ENCODE measurements around the gene CNPY2. TPM values are rescaled to one million over a fixed set of nuclear protein-coding genes. Genes with fewer than 3 reads are reported as not detected.

The CNPY2 gene
- total and polyA plus RNA-seq, 2 of the 13 experiments (the other 11 are each of a cell fraction or from before 2014, with no cell fraction given): 285 to 356 TPM

DNA sequence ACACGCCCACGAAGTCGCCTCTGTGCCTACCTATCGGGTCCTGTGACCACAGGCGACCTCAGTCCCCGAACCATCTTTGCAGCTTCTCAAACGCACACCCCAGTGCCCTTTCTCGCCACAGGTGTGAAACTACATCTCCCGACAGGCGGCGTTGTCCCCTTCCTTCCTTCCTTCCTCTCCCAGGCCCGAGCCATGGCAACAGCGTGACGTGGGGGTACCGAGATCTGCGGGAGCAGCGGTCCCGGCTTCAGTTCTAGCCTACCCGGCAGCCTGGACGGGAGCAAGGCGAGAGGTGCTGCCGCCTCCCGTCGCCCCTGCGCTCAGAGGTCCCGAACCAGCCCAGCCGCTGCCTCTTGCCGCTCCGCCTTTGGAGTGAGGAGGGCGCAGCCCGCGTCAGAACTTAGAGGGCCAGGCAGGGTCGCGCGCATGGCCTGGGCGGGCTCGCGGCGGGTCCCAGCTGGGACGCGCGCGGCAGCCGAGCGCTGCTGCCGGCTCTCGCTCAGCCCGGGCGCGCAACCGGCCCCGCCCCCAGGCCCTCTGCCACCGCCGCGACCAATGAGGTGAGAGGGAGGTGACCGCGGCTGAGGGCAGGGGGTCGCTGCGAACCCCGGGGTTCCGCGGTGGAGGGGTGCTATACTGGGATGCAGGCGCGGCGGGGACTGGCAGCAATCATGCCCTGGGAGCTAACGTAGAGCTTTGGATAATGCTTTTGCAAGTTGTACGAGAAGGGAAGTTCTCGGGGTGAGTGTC is 48.9 kb downstream of the CNPY2 start, which contains the start of gene COQ10A (continued):
- peak; percentile 86 for TF ChIP-seq TARDBP (CRISPR knock-in tag; IDR thresholded peaks at IDR 0.05)
- TF ChIP-seq ZNF770 (CRISPR knock-in tag; IDR thresholded peaks at IDR 0.05): peak; percentile 43; the same call in 1 of the 2 replicates
- peak; percentile 73 for TF ChIP-seq KMT2B (CRISPR knock-in tag; IDR thresholded peaks at IDR 0.05)
- TF ChIP-seq ZFP36L1 (CRISPR knock-in tag; IDR thresholded peaks at IDR 0.05): peak; percentile 65
- TF ChIP-seq ZNF343 (CRISPR knock-in tag; IDR thresholded peaks at IDR 0.05): peak; percentile 59; the same call in 1 of the 2 replicates
- peak; percentile 76; the same call in 1 of the 2 replicates for TF ChIP-seq ZNF136 (CRISPR knock-in tag; IDR thresholded peaks at IDR 0.05; ENCODE audit: low read depth)
- TF ChIP-seq SPEN (CRISPR knock-in tag; IDR thresholded peaks at IDR 0.05; ENCODE audit: low read depth): peak; percentile 68
- peak; percentile 93; the same call in 1 of the 2 replicates for TF ChIP-seq CCDC6 (CRISPR knock-in tag; IDR thresholded peaks at IDR 0.05)
- no peak for TF ChIP-seq AKAP8 (CRISPR knock-in tag; IDR thresholded peaks at IDR 0.05)
- TF ChIP-seq RBM22 (optimal IDR thresholded peaks at IDR 0.05; ENCODE audit: low read length): no peak
- no peak for TF ChIP-seq DPF2 (CRISPR knock-in tag; IDR thresholded peaks at IDR 0.05; ENCODE audit: borderline replicate concordance, low read depth)
- peak; percentile 27; the same call in 1 of the 2 replicates for TF ChIP-seq HNF4G (IDR thresholded peaks at IDR 0.05; ENCODE audit: borderline replicate concordance, low read depth, low read length)
- TF ChIP-seq HNF4G (CRISPR knock-in tag; IDR thresholded peaks at IDR 0.05; ENCODE audit: borderline replicate concordance, low read depth): no peak
- peak; percentile 90 to 92 for TF ChIP-seq POLR2A (IDR thresholded peaks at IDR 0.05; ENCODE audit: insufficient read depth in 1 of 2, low read depth in 2 of 2, low read length in 2 of 2)
- TF ChIP-seq NR1H2 (CRISPR knock-in tag; IDR thresholded peaks at IDR 0.05; ENCODE audit: borderline replicate concordance, low read depth): peak; percentile 61; the same call in 1 of the 2 replicates
- TF ChIP-seq PRDM15 (CRISPR knock-in tag; IDR thresholded peaks at IDR 0.05): no peak
- TF ChIP-seq ZNF44 (CRISPR knock-in tag; IDR thresholded peaks at IDR 0.05): 0 out of 2 replicates have a peak, but pooled peaks have one; percentile 72
- TF ChIP-seq, protein P1, sequence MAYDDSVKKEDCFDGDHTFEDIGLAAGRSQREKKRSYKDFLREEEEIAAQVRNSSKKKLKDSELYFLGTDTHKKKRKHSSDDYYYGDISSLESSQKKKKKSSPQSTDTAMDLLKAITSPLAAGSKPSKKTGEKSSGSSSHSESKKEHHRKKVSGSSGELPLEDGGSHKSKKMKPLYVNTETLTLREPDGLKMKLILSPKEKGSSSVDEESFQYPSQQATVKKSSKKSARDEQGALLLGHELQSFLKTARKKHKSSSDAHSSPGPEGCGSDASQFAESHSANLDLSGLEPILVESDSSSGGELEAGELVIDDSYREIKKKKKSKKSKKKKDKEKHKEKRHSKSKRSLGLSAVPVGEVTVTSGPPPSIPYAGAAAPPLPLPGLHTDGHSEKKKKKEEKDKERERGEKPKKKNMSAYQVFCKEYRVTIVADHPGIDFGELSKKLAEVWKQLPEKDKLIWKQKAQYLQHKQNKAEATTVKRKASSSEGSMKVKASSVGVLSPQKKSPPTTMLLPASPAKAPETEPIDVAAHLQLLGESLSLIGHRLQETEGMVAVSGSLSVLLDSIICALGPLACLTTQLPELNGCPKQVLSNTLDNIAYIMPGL (CRISPR knock-in tag; IDR thresholded peaks at IDR 0.05; ENCODE audit: borderline replicate concordance in 1 of 2, low read depth in 1 of 2): peak; percentile 76 to 93
- TF ChIP-seq XRCC5 (optimal IDR thresholded peaks at IDR 0.05; ENCODE audit: low read length): peak; percentile 64
- peak; percentile 85 for TF ChIP-seq ERF (CRISPR knock-in tag; IDR thresholded peaks at IDR 0.05)
- no peak for TF ChIP-seq BATF2 (CRISPR knock-in tag; IDR thresholded peaks at IDR 0.05)

Data from HepG2 (cell line).